Right ventricle myocardium superior (tissue), 1 donor: ENCODE data around the gene RXFP4. TPM values are rescaled to one million over a fixed set of nuclear protein-coding genes. Genes with fewer than 3 reads are reported as not detected.
"Not testable (repeated sequence)": the region's sequence is repeated elsewhere in the genome, so short reads cannot be mapped to it uniquely, and the experiment has no call there.

Source experiments
- ATAC-seq: fragments of 200-7000 bp; cut with Tn5 transposase; one replicate; pipeline ENCODE4 v1.9.1; 2020; ENCODE audit warnings: mild to moderate bottlenecking; ENCODE audit not compliant: poor library complexity
- DNase-seq: peaks from one replicate; pipeline ENCODE4 v3.0.0-alpha.2; 2020
- intact Hi-C: fragments of 100-400 bp; cut with DNase I; formaldehyde crosslinking; loops from one replicate; pipeline ENCODE4 v1.11.2; 2022
- total RNA-seq: library from RNA; stranded (reverse); fragmentation: NEBNext Ultra II Directional; extraction: Animal tissue kit (Norgen Biotek cat#: 25700); gene quantifications from one replicate; pipeline ENCODE4 v1.2.1, GENCODE V29; 2021
- donor health status: DM: no; HTN: yes; CAD: no; lungs with severe emphysema.

RXFP4 gene
- total RNA-seq, 1 donor from 2014 or later, result not detected

DNA sequence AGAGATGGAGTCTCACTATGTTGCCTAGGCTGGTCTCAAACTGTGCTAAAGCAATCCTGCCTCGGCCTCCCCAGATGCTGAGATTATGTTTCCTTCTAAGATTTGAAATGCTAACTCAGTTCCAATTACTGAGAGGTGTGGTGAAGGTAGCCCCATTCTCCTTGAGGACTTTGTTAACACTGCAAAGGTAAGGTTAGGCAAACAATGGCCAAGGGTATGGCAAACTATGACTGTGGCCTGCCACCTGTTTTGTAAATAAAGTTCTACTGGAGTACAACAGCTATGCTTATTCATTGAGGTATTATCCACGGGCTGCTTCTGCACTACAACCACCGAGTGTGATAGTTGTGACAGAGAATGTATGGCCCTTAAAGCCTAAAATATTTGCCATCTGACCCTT, 20.7 kb upstream of the RXFP4 start:
- no peak for ATAC-seq
- intact Hi-C loops, result no loop called here
- DNase-seq, result no peak

- ATAC-seq, result no peak
- intact Hi-C loops, result no loop called here
- DNase-seq, result no peak
Observed at GRCh38 chr1:155925506-155925905, 15.9 kb upstream of the RXFP4 start.

DNA sequence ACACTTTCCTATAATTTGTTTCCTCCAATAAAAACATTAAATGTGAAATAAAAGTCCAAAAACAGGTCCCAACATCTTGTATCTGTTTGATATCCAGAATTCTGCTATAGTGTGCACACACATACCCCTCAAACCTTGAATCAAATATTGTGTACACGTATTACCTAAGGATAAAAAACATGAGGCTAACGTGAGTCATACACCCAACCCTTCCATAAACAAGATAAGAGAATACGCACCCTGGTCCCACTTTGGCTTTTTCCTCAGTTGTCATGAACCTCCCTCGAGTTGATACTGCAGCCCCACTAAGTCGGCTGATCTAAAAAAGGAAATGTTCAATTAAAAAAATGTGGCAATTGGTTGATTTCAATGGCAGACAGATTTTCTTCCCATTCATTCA, 12.4 kb upstream of the RXFP4 start:
- no peak for DNase-seq
- ATAC-seq, result no peak
- intact Hi-C loops, result no loop called here

GRCh38 chr1:155930725-155931124, 10.7 kb upstream of the RXFP4 start:
- DNase-seq, ATAC-seq, intact Hi-C loops: not testable (repeated sequence)

DNA sequence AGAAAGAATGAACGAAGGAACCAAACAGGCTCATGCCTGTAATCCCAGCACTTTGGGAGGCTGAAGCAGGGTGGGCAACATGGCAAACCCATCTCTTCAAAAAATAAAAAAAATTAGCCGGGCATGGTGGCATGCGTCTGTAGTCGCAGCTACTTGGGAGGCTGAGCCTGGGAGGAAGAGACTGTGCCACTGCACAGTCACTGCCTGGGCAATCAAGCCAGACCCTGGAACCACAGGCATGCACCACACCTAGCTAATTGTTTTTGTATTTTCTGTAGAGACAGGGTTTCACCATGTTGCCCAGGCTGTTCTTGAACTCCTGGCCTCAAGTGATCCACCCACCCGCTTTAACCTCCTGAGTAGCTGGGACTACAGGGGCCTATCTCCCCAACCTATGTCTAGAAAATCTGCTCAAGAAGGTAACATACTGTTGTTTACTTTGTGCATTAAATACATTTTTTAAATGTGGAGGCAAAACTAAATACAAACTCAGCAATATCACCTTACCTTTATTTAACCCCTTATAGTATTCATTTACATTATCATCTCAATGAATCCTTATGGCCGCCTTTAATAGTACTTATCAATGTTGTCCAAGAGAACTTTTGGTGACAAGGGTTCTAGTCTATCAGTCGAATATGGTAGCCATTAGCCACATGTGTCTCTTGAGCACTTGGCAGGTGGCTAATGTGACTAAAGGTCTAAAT, 10.0 kb upstream of the RXFP4 start:
- ATAC-seq (no peak), DNase-seq (peak; percentile 10)
- intact Hi-C loops, result no loop called here

DNA sequence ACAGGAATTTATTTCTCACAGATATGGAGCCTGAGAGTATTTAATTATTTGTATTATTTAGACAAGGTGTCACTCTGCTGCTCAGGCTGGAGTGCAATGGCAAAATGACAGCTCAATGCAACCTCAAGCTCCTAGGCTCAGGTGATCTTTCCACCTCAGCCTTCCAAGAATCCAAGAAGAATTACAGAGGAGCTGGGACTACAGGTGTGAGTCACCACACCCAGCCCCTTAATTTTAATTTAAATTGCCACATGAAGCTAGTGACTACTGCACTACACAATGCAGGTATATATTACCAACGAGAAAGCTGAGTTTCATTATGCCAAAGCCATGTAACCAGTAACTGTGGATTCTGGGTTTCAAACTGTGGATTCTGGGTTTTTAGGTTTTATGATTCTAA, 9.4 kb upstream of the RXFP4 start:
- DNase-seq, result no peak
- no peak for ATAC-seq
- intact Hi-C loops, result no loop called here

- no peak for ATAC-seq
- DNase-seq, result no peak
- intact Hi-C loops, result no loop called here
Observed at GRCh38 chr1:155932487-155932886, 9.0 kb upstream of the RXFP4 start.

GRCh38 chr1:155933591-155934096, 7.8 kb upstream of the RXFP4 start:
- ATAC-seq (no peak), DNase-seq (no peak)
- intact Hi-C loops, result no loop called here

DNA sequence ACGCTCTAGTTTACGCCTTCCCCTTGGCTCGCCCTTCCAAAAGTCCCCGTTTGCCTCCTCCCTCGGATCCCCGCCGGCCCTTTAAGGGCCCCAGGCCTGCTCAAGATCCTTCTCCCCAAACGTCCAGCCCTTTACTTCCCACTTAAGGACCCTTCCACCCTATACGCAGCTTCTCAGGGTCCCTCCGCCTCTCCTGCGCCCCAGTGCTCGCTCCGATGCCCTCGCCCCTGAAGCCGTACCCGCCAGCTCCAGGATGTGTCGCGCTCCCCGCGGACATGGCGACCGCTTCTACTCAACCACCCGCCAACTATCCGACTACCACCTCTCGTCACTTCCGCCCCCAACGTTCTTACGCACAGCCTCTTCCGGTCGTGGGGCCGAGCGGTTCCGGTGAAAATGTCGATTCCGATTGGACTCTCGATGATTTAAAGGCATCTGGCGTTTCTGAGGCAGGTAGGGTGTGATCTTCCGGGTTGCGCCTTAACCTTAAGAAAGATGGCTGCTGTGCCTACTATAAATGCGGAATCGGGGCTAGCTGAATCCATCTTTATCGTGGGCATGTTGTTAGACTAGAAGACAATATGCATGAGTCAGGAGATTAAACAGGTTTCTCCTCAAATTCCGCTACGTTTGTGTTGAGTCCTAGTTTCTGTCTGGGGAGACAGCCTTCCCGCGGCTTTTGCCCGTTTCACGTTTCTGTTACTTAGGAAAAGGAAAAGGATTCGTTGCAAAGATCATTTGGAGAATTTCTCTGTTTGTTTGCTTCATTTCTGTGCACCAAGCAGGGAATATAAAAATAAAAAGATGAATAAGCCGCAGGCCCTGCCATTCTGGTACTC, 7.1 kb upstream of the RXFP4 start, which contains the start of gene KHDC4:
Gene KHDC4 (minus strand): TSS at position 317 of the 839 bp plus-strand sequence. CDS start 40 bp downstream, at position 277.
- intact Hi-C loops, result no loop called here
- peak; percentile 97 for DNase-seq
- ATAC-seq, result peak; percentile 97

DNA sequence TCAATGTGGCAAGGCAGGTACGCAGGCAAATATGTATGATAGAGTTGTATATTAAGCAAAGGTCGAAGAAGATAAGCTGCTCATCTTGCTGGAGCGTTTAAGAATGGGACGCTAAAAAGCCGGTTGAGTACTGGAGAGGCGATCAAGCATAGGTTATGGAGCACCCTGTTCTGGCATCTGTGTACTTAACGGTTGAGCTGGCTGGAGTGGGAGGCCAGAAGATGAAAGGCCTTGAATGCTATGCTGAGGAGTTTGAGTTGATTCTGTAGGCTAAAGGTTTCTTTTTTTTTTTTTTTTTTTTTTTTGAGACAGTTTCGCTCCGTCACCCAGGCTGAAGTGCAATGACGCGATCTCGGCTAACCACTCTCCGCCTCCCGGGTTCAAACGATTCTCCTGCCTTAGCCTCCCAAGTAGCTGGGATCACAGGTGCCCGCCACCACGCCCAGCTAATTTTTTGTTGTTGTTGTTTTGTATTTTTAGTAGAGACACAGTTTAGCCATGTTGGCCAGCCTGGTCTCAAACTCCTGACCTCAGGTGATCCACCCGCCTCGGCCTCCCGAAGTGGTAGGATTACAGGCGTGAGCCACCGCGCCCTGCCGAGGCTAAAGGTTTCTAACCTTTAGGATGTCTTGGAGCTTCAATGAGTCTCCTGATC, 6.4 kb upstream of the RXFP4 start:
- intact Hi-C loops, result no loop called here
- ATAC-seq, result no peak

GRCh38 chr1:155938220-155938627, 3.2 kb upstream of the RXFP4 start:
- intact Hi-C loops, result loop anchor here (2.0 kb wide), 1 partner anchor 51 kb away; no protein-coding TSS in a partner anchor
- ATAC-seq, result peak; percentile 27

More for the DNA sequence above, 6.4 kb upstream of the RXFP4 start:
- peak; percentile 43 for DNase-seq

DNA sequence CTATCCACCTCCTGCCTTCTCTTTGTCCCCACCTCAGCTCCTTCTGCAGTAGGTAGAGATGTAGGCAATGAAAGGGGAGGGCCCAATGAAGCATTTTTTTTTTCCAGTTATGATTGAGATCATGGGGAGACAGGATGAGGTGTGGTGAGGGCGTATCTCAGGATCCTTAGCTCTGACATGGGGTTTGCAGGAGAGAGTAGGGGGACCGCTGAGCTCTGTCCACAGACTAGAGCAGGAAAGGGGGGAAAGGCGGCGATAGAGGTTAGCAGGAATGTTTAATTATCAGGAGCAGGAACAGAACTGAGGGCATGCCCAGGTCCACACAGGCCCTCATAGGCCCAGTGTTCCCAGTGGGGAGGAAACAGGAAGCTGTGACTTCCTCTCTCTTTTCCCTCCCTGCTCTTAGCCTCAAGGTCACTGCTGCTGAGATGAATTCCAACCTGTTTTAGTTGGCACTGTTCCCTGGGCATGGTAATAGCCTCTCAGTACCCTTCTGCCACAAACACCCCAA, 901 bp upstream of the RXFP4 start:
- no peak for DNase-seq
- intact Hi-C loops, result no loop called here
- peak; percentile 67 for ATAC-seq

More at GRCh38 chr1:155938220-155938627, 3.2 kb upstream of the RXFP4 start:
- no peak for DNase-seq

GRCh38 chr1:155941845-155942531, 550 bp downstream of the RXFP4 start:
- ATAC-seq (no peak), DNase-seq (no peak)
- intact Hi-C loops, result no loop called here

GRCh38 chr1:155942578-155943141, 1.2 kb downstream of the RXFP4 start:
- intact Hi-C loops, result no loop called here
- ATAC-seq (no peak), DNase-seq (no peak)

DNA sequence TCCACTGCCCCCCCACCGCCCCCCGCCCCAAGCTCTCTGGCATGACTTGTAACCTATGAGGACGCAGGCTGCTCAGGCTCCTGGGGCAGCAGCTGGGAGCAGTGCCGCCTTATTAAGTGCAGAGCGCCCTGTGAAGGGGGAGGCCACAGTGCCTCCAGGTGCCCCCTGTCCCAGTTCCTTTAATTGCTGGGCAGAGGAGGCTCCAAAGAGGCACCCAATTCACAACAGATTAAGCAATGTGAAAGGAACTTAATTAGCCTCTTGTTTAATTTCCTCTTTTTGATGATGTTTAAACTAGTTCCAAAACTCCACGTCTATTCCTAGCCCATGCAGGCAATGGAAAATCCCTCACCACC, 3.0 kb downstream of the RXFP4 start:
- no peak for DNase-seq
- ATAC-seq, result no peak
- intact Hi-C loops, result no loop called here

DNA sequence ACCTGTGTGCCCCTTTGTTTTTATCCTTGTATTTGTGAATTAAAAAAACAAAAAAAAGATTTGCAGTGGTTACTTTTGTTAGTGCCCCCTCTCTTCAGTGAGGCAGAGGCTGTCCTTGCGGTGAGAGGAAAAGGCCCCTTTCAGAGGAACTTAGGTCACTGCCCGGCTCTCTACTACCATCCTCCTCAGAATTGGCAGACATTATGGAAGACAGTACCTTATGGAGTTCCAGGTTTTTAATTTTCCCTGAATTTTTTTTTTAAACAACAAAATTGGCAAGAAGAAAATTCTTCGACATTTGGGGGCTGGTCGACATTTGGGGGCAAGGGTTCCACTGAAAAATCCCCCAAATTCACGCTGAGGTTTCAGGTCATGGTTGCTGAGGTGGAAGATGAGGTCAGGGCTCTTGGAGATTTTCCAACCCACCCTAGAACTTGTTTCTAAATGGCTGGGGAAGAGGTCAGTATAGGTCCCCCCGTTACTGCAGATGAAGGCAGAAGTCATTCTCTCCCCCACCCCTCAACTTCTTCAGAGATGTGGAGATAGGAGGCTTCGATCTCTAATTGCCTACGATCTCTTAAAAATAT, 5.3 kb downstream of the RXFP4 start:
- intact Hi-C loops, result no loop called here
- no peak for ATAC-seq
- no peak for DNase-seq

DNA sequence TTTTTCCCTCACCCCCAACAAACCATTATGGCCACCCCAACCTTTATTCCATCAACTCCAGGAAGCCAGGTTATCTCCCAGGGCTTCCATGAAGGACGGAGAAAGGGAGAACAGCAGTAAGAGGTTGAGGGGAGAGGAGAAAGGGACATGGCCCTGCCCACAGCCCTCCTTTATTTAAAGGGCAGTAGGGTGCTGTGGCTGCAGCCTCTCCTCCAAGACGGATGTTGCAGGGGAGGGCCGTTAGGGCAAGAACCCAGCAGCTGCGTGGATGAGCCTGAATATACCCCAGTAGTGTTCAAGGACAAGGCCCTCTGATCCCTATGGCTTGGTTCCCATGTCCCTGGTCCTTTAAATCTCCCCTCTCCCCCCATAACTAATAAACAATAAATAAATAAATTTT, 5.9 kb downstream of the RXFP4 start:
- intact Hi-C loops, result no loop called here
- DNase-seq, result no peak

DNA sequence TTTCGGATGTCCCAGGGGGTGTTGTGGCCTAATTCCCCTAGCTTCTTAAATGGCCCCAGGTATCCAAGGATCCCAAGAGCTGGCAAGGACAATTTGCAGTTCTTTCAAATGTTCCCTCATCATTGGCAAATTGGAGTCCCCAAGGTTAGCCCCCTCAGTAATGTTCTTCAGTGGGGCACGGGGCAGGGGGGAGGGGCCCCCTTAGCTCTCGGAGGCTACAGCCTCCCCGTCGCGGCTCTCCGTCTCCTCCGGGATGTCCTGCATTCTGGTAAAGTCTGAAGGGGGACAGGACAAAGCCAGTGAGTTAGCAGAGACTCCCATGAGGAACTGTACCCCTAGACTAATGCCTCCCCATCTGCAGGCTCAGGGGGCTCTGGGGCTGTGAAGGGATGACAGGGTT, 6.3 kb downstream of the RXFP4 start:
- no peak for DNase-seq

More for the DNA sequence above, 5.9 kb downstream of the RXFP4 start:
- no peak for ATAC-seq

More for the DNA sequence above, 6.3 kb downstream of the RXFP4 start:
- intact Hi-C loops, result no loop called here
- ATAC-seq, result no peak
